ENCODE data around the gene DDX24. TPM values are rescaled to one million over a fixed set of nuclear protein-coding genes. Genes with fewer than 3 reads are reported as not detected.

Gene DDX24
- total RNA-seq, 1 experiment from 2014 or later, result 203 TPM

GRCh38 chr14:94115058-94115591 lies 34.1 kb upstream of the DDX24 start:
- no peak overlapping the region for H3K27ac ChIP-seq (ENCODE audit: low read depth, low read length, poor library complexity, severe bottlenecking)
- H3K4me3 ChIP-seq (ENCODE audit: low read depth, low read length, poor library complexity, severe bottlenecking), result no peak overlapping the region
- ChIA-PET CTCF (no interaction called here), POLR2A (ENCODE audit: low non-redundant PET) (no interaction called here)
- no peaks in the 10 kb centered on the region for H3K4me1 ChIP-seq (ENCODE audit: insufficient read depth, low read length, poor library complexity, severe bottlenecking)
- TF ChIP-seq, protein P1, sequence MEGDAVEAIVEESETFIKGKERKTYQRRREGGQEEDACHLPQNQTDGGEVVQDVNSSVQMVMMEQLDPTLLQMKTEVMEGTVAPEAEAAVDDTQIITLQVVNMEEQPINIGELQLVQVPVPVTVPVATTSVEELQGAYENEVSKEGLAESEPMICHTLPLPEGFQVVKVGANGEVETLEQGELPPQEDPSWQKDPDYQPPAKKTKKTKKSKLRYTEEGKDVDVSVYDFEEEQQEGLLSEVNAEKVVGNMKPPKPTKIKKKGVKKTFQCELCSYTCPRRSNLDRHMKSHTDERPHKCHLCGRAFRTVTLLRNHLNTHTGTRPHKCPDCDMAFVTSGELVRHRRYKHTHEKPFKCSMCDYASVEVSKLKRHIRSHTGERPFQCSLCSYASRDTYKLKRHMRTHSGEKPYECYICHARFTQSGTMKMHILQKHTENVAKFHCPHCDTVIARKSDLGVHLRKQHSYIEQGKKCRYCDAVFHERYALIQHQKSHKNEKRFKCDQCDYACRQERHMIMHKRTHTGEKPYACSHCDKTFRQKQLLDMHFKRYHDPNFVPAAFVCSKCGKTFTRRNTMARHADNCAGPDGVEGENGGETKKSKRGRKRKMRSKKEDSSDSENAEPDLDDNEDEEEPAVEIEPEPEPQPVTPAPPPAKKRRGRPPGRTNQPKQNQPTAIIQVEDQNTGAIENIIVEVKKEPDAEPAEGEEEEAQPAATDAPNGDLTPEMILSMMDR (conservative IDR thresholded peaks at IDR 0.05; ENCODE audit: low read depth, low read length), result no peak
- TF ChIP-seq EZH2 (IDR thresholded peaks at IDR 0.05; ENCODE audit: borderline replicate concordance, low read depth, low read length, poor library complexity, severe bottlenecking), result no peak
- no peak for DNase-seq (ENCODE audit: low spot score)
- BruUV-seq (replicated peaks), result no TSS peak
- intact Hi-C loops (cut with micrococcal nuclease; ENCODE audit: unreplicated experiment), result no loop called here
- H3K27me3 ChIP-seq (replicated peaks; ENCODE audit: insufficient read depth, low read depth, low read length, poor library complexity), result no peaks in the 10 kb centered on the region
- no peaks in the 10 kb centered on the region for H3K9me3 ChIP-seq (ENCODE audit: low read depth, low read length, poor library complexity, severe bottlenecking)
- H3K36me3 ChIP-seq (ENCODE audit: insufficient read depth, low read length, poor library complexity, severe bottlenecking), result no peaks in the 10 kb centered on the region

DNA sequence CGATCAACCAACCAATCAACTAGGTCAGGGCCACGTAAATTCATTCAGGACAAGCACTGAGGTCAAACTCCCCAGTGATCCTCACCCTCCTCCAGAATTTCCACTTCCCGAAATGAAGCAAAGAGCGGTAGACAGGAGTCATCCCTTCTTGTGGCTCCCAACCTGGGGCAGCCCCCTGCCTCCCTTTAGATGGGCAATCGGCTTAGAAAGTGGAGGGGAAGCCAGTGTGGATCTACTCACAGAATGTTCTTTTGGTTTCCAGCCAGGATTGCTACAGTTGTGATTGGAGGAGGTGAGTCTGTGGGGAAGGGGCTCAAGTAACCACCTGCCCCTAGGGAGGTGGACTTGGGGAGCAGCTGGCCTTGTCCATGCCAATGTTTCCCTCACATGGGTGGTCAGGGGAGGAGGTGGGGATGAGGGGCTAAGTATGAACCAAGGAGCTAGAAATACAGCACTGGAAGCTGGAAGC lies 33.6 kb upstream of the DDX24 start:
- no peak for DNase-seq (ENCODE audit: low spot score)
- H3K27me3 ChIP-seq (replicated peaks; ENCODE audit: insufficient read depth, low read depth, low read length, poor library complexity), result no peaks in the 10 kb centered on the region
- intact Hi-C loops (cut with micrococcal nuclease; ENCODE audit: unreplicated experiment), result no loop called here
- ChIA-PET CTCF (no interaction called here), POLR2A (ENCODE audit: low non-redundant PET) (no interaction called here)
- TF ChIP-seq, protein P1 (conservative IDR thresholded peaks at IDR 0.05; ENCODE audit: low read depth, low read length), result no peak
- TF ChIP-seq EZH2 (IDR thresholded peaks at IDR 0.05; ENCODE audit: borderline replicate concordance, low read depth, low read length, poor library complexity, severe bottlenecking), result no peak
- H3K4me3 ChIP-seq (ENCODE audit: low read depth, low read length, poor library complexity, severe bottlenecking), result no peak overlapping the region
- H3K9me3 ChIP-seq (ENCODE audit: low read depth, low read length, poor library complexity, severe bottlenecking), result no peaks in the 10 kb centered on the region
- H3K36me3 ChIP-seq (ENCODE audit: insufficient read depth, low read length, poor library complexity, severe bottlenecking), result no peaks in the 10 kb centered on the region
- no peak overlapping the region for H3K27ac ChIP-seq (ENCODE audit: low read depth, low read length, poor library complexity, severe bottlenecking)
- BruUV-seq (replicated peaks), result no TSS peak
- H3K4me1 ChIP-seq (ENCODE audit: insufficient read depth, low read length, poor library complexity, severe bottlenecking), result no peaks in the 10 kb centered on the region

DNA sequence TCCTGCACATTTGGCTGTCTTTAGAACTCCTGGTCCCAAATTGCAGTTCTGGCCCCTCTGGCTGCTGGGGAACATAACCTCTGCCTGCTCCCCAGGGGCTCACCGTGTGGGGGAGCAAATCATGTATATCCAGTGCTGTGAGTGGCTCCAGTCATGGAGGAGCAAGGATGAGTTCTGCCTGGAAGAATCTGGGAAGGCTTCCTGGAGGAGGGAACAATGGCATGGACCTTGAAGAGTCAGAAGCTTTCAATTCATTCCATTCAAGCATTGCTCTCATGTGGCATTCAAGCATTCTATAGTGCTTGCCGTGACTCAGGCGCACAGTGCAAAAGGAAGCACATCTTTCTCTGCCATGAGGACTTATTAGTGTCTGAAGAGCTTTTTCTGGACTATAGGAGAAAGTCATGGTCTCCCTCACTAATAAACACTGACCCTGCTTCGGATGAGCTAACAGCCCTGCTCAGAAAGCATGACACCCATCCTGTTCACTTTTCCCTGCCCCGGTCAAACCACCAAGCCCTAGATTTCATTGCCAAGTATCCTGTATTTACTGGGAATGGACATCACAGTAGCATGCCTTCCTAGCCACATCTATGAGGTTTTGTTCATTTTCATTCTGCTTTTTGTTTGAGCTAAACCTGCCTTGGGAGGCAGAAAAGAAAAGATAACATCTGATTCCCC lies 33.0 kb upstream of the DDX24 start:
- Histone ChIP-seq H3K27ac (ENCODE audit: low read depth, low read length, poor library complexity, severe bottlenecking) (no peak overlapping the region), H3K9me3 (ENCODE audit: low read depth, low read length, poor library complexity, severe bottlenecking) (no peaks in the 10 kb centered on the region), H3K4me1 (ENCODE audit: insufficient read depth, low read length, poor library complexity, severe bottlenecking) (no peaks in the 10 kb centered on the region), H3K36me3 (ENCODE audit: insufficient read depth, low read length, poor library complexity, severe bottlenecking) (no peaks in the 10 kb centered on the region), H3K27me3 (replicated peaks; ENCODE audit: insufficient read depth, low read depth, low read length, poor library complexity) (no peaks in the 10 kb centered on the region), H3K4me3 (ENCODE audit: low read depth, low read length, poor library complexity, severe bottlenecking) (no peak overlapping the region)
- TF ChIP-seq EZH2 (IDR thresholded peaks at IDR 0.05; ENCODE audit: borderline replicate concordance, low read depth, low read length, poor library complexity, severe bottlenecking), result no peak
- TF ChIP-seq, protein P1 (conservative IDR thresholded peaks at IDR 0.05; ENCODE audit: low read depth, low read length), result no peak
- BruUV-seq (replicated peaks), result no TSS peak
- ChIA-PET POLR2A (ENCODE audit: low non-redundant PET) (no interaction called here), CTCF (no interaction called here)
- intact Hi-C loops (cut with micrococcal nuclease; ENCODE audit: unreplicated experiment), result no loop called here
- no peak for DNase-seq (ENCODE audit: low spot score)

Measured in A673 (cell line).